ENCODE results near the gene CDKL4.

DNA sequence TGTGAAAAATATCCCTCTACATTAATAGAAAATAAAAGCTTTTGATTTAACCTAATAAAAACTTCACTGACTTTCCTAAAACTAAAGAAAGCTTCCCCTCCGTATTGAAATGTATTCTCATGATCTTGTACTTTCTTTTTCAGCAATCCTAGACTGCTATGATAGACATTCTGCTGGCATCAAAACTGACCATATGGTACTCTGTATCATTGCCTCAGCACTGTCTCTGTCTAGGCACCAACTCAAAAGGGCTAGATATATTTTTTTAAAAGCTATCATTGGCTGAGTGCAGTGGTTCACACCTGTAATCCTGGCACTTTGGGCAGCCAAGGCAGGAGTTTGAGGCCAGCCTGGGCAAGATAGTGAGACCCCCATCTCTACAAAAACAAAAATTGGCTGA, 32.9 kb downstream of the CDKL4 start:
- TF ChIP-seq TAF1 (IDR thresholded peaks at IDR 0.05; ENCODE audit: low read depth) (no peak), FOXM1 (IDR thresholded peaks at IDR 0.05; ENCODE audit: borderline replicate concordance, low read depth) (no peak)
- TF ChIP-seq, protein P1, sequence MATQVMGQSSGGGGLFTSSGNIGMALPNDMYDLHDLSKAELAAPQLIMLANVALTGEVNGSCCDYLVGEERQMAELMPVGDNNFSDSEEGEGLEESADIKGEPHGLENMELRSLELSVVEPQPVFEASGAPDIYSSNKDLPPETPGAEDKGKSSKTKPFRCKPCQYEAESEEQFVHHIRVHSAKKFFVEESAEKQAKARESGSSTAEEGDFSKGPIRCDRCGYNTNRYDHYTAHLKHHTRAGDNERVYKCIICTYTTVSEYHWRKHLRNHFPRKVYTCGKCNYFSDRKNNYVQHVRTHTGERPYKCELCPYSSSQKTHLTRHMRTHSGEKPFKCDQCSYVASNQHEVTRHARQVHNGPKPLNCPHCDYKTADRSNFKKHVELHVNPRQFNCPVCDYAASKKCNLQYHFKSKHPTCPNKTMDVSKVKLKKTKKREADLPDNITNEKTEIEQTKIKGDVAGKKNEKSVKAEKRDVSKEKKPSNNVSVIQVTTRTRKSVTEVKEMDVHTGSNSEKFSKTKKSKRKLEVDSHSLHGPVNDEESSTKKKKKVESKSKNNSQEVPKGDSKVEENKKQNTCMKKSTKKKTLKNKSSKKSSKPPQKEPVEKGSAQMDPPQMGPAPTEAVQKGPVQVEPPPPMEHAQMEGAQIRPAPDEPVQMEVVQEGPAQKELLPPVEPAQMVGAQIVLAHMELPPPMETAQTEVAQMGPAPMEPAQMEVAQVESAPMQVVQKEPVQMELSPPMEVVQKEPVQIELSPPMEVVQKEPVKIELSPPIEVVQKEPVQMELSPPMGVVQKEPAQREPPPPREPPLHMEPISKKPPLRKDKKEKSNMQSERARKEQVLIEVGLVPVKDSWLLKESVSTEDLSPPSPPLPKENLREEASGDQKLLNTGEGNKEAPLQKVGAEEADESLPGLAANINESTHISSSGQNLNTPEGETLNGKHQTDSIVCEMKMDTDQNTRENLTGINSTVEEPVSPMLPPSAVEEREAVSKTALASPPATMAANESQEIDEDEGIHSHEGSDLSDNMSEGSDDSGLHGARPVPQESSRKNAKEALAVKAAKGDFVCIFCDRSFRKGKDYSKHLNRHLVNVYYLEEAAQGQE (IDR thresholded peaks at IDR 0.05; ENCODE audit: low read depth): no peak
